LNCaP clone FGC (cell line): ENCODE results near the gene LILRB1.
"Not testable (repeated sequence)": the region's sequence is repeated elsewhere in the genome, so short reads cannot be mapped to it uniquely, and the experiment has no call there.

ENCODE experiments used
- DNase-seq: peaks from one replicate; pipeline ENCODE4 v3.0.0-alpha.2; 2011; ENCODE audit warnings: low read depth
- H3K4me3 ChIP-seq: 2 replicates; pipeline ENCODE4 v1.5.1; 2011; ENCODE audit warnings: mild to moderate bottlenecking, low read depth, low read length, control low read depth
- TF ChIP-seq, protein P1 (sequence below): IDR thresholded peaks from 2 replicates; pipeline ENCODE4 v1.5.1; 2012; ENCODE audit warnings: mild to moderate bottlenecking; ENCODE audit not compliant: control insufficient read depth, insufficient read depth; ENCODE audit errors: extremely low read depth

The LILRB1 gene

DNA sequence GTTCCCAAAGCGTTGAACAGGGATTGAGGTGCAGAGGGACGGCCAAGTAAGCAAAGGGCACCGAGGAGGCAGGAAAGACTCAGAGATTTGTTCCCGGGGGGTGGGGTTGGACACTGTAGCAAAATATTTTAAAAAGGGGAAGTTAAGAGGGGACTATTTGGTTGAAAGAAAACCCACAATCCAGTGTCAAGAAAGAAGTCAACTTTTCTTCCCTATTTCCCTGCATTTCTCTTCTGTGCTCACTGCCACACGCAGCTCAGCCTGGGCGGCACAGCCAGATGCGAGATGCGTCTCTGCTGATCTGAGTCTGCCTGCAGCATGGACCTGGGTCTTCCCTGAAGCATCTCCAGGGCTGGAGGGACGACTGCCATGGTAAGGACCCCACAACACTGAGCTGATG lies at the start of gene LILRB1:
Gene LILRB1, plus strand, starts transcription at position 223 of the 400 bp plus-strand sequence. CDS start 590 bp downstream, outside the sequence.
- DNase-seq: not testable (repeated sequence)

DNA sequence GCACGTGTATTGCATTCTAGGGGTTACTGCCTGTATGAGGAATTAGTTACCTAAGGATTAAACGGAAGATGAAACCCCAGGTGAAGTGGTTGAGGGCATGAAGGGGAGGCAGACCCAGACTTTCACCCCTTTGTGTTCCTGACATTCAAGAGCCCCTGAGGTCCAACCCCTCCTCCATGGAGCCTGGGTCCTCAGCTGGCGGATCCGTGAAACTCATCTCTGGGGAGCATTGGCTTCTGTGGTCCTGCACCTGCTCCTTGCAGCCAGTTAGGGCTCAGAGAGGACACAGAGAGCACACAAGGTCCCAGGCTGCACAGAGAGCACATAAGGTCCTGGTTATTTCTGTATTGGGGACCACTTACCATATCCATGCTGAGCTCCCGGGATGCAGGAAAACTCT lies 43.9 kb upstream of the LILRB1 start:
- DNase-seq: no peak
- TF ChIP-seq, protein P1, sequence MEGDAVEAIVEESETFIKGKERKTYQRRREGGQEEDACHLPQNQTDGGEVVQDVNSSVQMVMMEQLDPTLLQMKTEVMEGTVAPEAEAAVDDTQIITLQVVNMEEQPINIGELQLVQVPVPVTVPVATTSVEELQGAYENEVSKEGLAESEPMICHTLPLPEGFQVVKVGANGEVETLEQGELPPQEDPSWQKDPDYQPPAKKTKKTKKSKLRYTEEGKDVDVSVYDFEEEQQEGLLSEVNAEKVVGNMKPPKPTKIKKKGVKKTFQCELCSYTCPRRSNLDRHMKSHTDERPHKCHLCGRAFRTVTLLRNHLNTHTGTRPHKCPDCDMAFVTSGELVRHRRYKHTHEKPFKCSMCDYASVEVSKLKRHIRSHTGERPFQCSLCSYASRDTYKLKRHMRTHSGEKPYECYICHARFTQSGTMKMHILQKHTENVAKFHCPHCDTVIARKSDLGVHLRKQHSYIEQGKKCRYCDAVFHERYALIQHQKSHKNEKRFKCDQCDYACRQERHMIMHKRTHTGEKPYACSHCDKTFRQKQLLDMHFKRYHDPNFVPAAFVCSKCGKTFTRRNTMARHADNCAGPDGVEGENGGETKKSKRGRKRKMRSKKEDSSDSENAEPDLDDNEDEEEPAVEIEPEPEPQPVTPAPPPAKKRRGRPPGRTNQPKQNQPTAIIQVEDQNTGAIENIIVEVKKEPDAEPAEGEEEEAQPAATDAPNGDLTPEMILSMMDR: no peak
- no peak overlapping the region for H3K4me3 ChIP-seq

More for the DNA sequence above, at the start of gene LILRB1:
- H3K4me3 ChIP-seq: not testable (repeated sequence)

DNA sequence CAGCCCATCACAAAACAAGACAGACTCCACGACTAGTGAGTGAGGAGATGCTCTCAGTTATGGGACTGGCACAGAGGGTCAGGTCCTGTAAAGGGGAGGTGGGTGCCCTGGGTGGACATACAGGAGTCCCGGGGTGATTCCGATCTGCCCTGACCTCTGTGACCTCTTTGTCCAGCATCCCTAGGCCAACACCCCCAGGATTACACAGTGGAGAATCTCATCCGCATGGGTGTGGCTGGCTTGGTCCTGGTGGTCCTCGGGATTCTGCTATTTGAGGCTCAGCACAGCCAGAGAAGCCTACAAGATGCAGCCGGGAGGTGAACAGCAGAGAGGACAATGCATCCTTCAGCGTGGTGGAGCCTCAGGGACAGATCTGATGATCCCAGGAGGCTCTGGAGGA lies 43.3 kb upstream of the LILRB1 start:
- DNase-seq: no peak
- H3K4me3 ChIP-seq: no peak overlapping the region
- TF ChIP-seq, protein P1: no peak

DNA sequence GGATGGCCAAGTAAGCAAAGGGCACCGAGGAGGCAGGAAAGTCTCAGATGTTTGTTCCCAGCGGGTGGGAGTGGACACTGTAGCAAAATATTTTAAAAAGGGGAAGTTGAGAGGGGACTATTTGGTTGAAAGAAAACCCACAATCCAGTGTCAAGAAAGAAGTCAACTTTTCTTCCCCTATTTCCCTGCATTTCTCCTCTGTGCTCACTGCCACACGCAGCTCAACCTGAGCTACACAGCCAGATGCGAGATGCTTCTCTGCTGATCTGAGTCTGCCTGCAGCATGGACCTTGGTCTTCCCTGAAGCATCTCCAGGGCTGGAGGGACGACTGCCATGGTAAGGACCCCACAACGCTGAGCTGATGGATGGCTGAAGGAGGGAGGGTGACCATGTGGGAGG lies 36.8 kb upstream of the LILRB1 start, which contains the start of gene LILRA1:
Gene LILRA1, plus strand, starts transcription at position 188 of the 400 bp plus-strand sequence. CDS start 613 bp downstream, outside the sequence.
- H3K4me3 ChIP-seq, DNase-seq: not testable (repeated sequence)

DNA sequence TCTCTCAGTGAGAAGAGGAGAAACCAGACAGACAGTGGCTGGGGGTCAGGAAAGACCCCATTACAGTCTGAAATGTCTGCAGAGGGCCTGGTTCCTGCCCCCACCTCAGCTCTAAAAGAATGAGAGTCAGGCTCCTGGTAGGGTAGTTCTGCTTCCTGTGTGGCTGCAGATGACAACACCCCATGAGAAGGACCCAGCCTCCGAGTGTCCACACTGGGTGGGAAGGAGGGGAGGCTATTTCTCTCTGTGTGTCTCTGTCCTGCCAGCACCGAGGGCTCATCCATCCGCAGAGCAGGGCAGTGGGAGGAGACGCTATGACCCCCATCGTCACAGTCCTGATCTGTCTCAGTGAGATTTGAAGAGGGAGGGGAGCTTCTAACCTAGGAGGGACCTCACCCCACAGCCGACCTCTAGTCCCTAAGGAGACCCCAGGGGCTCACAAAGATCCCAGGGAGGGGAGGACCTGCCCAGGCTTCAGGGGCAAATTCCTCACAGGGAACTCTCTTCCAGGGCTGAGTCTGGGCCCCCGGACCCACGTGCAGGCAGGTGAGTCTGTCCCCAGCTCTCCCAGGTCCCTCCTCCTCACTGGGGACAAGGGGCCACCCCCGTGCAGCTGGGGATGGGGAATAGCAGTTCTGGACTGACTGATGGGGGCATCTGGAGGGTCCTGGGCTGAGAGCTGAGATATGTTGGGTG lies 36.2 kb upstream of the LILRB1 start:
- not testable (repeated sequence) for H3K4me3 ChIP-seq, DNase-seq

DNA sequence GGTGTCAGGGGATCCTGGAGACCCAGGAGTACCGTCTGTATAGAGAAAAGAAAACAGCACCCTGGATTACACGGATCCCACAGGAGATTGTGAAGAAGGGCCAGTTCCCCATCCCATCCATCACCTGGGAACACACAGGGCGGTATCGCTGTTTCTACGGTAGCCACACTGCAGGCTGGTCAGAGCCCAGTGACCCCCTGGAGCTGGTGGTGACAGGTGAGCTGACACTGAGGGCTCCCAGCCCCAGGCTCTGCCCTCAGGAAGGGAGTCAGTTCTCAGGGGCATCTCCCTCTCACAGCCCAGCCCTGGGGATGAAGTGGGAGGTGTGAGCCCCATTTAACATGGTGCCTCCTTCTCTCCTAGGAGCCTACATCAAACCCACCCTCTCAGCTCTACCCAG lies 35.5 kb upstream of the LILRB1 start:
- DNase-seq: no peak
- TF ChIP-seq, protein P1: no peak
- no peak overlapping the region for H3K4me3 ChIP-seq

DNA sequence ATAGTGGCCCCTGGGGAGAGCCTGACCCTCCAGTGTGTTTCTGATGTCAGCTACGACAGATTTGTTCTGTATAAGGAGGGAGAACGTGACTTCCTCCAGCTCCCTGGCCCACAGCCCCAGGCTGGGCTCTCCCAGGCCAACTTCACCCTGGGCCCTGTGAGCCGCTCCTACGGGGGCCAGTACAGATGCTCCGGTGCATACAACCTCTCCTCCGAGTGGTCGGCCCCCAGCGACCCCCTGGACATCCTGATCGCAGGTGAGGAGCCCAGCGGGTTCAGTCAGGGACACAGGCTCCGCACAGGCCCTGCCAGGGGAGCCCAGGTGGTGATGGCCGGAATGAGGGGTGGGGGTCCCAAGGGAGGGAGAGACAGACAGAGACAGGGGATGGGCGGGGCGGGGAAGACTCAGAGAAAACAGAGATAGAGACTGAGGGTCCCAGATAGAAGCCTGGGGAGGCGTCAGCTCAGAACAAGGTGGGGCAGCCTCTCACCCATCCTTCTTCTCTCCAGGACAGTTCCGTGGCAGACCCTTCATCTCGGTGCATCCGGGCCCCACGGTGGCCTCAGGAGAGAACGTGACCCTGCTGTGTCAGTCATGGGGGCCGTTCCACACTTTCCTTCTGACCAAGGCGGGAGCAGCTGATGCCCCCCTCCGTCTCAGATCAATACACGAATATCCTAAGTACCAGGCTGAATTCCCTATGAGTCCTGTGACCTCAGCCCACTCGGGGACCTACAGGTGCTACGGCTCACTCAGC lies 34.4 kb upstream of the LILRB1 start:
- H3K4me3 ChIP-seq: not testable (repeated sequence)

DNA sequence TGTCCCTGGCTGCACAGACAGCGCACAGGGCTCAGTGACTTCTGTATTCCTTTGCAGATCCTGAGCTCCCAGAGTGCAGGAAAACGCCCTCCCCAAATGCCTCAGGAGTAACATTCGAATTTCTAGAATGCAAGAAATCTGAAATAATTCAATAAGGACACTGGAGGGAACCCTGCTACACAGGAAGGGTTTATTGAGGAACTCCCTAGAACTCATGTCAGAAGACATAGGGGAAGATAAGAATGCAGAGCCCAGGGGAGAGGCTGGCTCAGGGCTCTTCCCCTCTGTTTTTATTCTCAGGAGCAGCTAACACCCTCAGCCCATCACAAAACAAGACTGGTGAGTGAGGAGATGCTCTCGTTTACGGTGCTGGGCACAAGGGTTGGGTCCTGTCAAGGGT lies 30.1 kb upstream of the LILRB1 start:
- no peak overlapping the region for H3K4me3 ChIP-seq
- DNase-seq: no peak
- TF ChIP-seq, protein P1: no peak

More for the DNA sequence above, 34.4 kb upstream of the LILRB1 start:
- not testable (repeated sequence) for DNase-seq

DNA sequence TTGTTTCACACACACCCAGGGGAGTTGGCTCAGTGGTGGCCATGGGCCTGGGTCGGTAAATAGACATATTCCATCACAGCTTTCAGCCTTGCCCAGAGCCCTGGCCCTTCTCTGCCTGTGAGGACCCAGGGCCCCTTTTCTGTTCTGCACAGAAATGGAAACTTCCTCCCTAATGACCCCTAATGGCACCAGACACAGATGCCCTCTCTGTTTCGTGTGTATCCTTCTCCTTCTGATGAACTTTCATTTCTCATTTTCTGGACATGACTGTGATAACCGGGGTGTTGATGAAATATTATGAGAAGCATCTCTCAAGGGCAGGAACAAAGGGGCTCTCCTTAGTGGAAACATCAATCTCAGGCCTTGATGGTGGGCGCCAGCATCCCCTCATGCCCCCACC lies 24.1 kb upstream of the LILRB1 start:
- H3K4me3 ChIP-seq: no peak overlapping the region
- TF ChIP-seq, protein P1: no peak
- DNase-seq: no peak
